ENCODE measurements around the gene DCDC2.
"Not testable (repeated sequence)": the region's sequence is repeated elsewhere in the genome, so short reads cannot be mapped to it uniquely, and the experiment has no call there.

DCDC2 gene

DNA sequence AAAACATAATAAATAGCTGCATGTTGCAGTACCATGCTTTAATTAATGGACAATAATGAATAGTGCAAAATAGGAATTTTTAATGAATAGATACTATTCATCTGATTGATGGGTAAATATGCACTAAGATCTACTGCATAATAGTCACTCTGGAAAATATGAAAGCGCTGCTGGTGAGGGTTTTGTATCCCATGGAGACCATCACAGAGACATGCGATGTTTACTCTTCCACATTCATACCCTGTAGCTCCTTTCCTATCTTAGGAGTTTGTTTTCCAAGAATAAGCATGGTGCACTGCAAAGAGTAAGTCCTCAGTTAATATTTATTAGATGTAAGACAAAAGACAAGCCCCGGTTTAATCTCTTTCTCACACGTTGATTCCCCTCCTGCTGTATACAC lies 150.4 kb downstream of the DCDC2 start:
- no peak for DNase-seq

GRCh38 chr6:24205020-24205492 lies 152.8 kb downstream of the DCDC2 start:
- peak in 1 of 2 donors; percentile 51 for DNase-seq

GRCh38 chr6:24204113-24204512 lies 153.7 kb downstream of the DCDC2 start:
- not testable (repeated sequence) for DNase-seq

- no peak for DNase-seq
Measured at GRCh38 chr6:24197892-24198291, 160.0 kb downstream of the DCDC2 start.

DNA sequence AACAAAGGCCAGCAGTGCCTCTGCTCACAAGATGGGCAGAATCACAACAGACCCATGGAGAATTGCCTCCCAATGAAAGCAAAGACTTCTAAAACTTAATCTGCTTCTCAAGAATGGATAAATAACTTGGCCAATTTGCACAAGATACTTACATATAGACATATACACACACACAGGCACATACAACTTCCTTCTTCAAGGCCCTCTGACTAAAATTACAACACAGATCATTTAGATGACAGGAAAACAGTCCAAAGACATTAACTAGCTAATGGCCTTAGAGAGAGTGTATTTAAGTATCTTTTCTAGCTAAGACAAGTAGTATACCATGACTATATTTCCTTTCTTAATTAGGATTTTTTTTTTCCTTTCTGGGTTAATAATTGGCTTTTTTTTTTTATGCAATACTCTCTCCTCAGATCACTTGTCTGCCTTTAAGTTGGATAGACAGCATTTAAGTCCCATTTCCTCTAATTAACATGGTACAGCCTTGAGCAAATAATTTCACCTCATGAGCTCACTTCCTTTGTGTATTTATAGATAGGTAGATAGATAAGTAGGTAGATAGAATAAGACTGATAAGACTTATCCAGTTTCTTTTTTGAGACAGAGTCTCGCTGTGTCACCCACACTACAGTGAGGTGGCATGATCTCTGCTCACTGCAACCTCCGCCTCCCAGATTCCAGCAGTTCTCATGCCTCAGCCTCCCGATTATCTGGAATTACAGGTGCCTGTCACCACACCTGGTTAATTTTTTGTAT lies 161.8 kb downstream of the DCDC2 start:
- DNase-seq: no peak

DNA sequence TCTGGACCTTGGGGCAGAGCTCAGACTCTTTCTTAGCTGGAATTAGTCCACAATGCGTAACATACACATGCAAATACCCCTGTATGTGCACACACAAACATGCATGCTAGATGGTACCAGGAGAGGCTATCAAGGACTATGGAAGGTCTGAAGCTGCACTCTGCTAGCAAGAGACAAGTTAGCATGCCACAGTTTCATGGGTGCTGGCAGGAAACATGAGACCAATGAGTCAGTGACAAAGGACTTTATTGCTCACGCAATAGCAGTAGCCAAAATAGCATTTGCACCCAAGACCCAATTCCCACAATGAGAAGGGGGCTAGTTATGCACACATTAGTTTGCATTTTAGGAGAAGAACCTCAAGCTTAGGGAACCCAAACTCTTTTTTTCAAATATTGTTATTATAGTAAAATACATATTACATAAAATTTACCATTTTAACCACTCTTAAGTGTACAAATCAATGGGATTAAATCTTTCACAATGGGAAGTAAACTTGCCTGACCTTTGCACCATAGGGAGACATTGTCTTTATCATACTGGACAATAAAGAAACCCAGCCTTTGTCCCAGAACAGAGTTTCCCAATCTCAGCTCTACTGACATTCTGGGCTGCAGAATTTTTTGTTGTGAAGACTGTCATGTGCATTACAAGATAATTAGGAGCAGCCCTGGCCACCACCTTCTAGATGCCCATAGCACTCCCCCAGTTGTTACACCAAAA lies 162.7 kb downstream of the DCDC2 start:
- DNase-seq: no peak

- DNase-seq: no peak
Measured at GRCh38 chr6:24193364-24193763, 164.5 kb downstream of the DCDC2 start.

- no peak for DNase-seq
Measured at GRCh38 chr6:24191346-24191745, 166.5 kb downstream of the DCDC2 start.

DNA sequence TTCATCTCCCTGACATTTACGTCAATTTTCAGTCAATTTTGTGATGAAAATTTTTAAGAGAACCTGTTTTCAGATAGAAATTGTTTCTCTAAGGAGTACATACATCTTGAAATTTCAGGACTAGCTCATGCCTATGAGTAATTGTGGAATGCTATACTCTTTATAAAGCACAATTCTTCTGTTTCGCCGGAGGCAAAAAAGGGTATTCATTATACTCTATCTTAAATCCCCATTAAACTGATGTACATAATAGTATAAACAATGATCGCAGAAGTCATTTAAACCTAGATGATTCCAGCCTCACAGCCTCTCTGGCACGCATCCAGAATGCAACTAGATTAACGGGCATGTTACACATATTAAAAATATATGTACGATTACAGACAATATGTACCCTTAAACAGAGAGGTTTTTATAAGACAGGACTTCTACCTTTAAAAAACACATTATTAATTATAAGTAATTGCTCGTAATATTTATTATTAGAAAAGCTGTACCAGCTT lies 169.2 kb downstream of the DCDC2 start:
- DNase-seq: no peak

GRCh38 chr6:24187965-24188577 lies 169.8 kb downstream of the DCDC2 start:
- no peak for DNase-seq

GRCh38 chr6:24186349-24186748 lies 171.5 kb downstream of the DCDC2 start:
- DNase-seq: no peak

DNA sequence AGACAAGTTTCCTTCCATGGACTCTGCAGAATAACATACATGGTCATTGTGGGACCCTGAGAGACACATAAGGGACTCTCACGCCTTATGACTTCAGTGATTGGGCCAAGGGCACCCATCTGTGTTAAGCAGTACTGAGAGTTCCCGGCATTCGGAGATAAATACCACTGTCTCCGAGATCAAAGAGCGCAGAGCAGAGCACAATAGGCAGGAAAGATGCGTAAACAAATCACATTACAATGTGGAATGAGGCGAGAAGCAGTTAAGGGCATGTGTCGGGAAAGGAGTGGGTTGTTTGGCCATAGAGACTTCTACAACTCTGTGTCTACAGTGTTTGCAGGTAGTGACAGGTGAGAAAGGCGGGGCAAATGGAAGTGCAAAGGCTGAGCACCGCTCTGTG lies 174.3 kb downstream of the DCDC2 start:
- DNase-seq: no peak

DNA sequence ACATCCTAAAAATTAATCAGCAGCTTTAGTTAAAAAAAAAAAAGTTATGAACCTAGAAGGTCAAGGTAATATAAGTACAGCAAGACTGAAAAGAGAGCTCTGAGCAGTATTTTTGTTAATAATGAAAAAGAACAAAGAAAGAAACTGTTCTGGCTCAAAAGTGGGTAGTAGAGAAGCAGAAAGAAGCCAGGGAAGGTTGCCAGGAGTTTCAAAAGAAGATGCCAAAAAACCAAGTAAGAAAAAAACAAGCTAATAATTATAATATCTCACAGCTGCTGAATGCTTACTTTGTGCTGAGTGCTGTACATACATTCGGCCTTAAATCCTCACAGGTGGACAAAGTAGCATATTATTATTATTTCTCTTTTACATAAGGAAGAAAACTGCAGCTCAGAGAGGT lies 200.0 kb downstream of the DCDC2 start:
- no peak for DNase-seq

DNA sequence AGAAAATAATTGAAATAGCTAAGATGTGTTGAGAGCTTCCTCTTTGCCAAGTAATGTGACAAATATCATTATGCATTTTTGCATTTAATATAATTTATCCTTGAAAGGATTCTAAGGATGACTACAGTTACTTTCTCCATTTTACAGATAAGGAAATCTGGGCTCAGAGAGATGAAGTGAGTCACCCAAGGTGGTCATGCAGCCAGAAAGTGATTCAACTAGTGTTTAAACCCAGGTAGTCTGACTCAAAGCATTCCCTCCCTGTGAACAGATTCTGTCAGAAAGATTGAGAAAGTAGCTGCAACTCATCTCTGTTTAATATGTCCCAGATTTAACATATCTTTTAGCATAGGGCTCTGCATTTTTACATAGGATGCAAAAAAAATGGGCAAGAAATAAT lies 203.7 kb downstream of the DCDC2 start:
- no peak for DNase-seq

GRCh38 chr6:24152014-24152413 lies 205.8 kb downstream of the DCDC2 start:
- no peak for DNase-seq

- no peak for DNase-seq
Measured at GRCh38 chr6:24149836-24150235, 208.0 kb downstream of the DCDC2 start.

GRCh38 chr6:24149296-24149695 lies 208.6 kb downstream of the DCDC2 start:
- no peak for DNase-seq

DNA sequence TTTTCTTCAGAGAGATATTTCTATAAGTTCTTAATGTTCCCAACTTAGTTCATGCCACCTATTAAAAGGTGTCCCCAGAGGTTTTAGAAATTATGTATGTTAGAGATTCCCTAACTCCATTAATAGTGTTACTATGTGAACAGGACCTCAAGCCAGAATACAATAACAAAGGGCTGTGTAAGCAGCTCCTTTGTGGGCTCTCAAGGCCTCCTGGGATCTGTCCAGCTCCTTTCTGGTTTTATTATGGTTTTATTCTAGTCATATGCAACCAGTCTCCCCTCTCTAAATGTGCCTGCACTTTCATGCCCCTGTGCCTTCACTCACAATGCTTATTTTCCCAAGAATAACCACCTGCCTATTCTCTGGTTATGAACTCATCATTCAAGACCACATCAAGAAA lies 209.2 kb downstream of the DCDC2 start:
- no peak for DNase-seq

DNA sequence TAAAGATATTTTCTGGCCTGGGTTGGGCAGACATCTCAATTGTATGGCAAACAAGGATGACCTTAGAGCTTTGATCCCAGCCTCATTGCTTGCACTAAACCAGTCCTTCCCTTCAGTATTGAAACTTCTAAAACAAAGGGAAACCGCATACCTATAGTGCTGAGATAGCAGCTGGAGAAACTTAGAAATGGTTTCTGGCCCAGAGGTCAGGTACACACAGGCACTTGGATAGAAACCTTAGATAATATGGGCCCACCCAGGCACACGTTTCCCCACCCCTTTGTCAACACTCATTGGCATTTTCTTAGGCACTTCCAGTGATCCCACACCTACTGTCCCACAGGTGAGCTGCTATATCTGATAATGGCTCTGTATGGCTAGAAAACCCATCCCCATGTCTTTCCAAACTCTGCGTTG lies 209.7 kb downstream of the DCDC2 start:
- DNase-seq: no peak

DNA sequence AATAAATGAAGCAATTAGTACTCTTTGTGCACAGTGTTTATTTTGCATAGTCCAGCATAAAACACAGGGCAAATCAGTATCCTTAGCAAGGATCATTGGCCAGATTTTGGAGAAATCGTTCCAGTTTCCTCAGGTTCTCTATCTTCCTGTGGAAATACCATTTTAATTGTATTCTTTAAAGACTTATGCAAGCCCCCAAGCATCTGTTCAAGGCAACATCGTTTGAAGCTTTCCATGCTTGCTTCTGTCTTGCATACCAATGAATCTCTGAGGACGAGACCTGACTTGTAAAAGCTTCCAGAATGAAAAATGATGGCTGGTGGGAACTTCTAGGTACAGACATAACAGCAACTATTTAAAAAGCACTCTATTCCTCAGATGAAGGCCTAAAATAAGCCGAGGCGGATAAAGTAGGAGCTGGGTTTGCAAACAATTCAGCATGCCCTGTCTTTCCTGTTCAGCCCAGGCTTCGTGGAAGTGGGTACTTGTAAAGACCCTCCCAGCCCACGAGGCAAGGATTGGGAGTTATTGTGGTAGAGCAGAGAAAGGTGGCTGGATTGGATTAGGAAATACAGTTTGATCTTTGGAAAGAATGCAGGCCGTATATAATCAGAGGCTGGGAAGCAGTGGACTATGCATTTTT lies 210.2 kb downstream of the DCDC2 start:
- no peak for DNase-seq

GRCh38 chr6:24146871-24147270 lies 211.0 kb downstream of the DCDC2 start:
- no peak for DNase-seq

DNA sequence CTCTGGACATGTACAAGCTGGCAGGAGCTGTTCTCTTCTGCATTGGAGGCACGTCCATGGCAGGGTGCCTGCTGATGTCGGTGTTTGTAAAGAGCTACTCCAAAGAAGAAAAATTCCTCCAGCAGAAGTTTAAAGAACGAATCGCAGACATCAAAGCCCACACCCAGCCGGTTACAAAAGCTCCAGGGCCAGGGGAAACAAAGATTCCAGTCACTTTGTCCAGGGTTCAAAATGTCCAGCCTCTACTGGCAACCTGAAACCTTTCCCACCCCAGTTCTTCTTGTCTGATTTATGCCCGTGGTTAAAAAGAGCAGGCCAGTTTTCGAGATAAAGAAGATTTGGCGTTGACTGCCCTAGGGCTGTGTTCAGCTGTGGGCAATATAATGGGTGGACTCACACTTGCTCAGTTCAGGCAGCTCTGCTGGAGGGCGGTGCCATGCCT lies 212.1 kb downstream of the DCDC2 start:
- DNase-seq: no peak

DNA sequence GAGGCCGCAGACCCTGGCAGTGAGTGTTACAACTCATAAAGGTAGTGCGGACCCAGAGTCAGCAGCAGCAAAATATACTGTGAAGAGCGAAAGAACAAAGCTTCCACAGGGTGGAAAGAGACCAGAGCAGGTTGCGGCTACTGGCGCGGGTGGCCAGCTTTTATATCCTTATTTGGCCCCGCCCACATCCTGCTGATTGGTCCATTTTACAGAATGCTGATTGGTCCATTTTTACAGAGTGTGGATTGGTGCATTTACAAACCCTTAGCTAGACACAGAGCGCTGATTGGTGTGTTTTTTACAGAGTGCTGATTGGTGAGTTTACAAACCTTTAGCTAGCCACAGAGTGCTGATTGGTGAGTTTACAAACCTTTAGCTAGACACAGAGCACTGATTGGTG lies 215.1 kb downstream of the DCDC2 start:
- not testable (repeated sequence) for DNase-seq

Measured in bone marrow (tissue), 2 donors.